LHCN-M2 (cell line): ENCODE data around the gene BST2. TPM values are rescaled to one million over a fixed set of nuclear protein-coding genes. Genes with fewer than 3 reads are reported as not detected.

Experiments used
- DNase-seq: peaks from one replicate; pipeline ENCODE4 v3.0.0-alpha.2; 2012; ENCODE audit warnings: low read depth
- polyA plus RNA-seq: library from polyadenylated mRNA; unstranded; fragments of >200 nt; gene quantifications from one replicate; pipeline ENCODE4 v1.2.1, GENCODE V29; 2012; ENCODE audit warnings: missing spikeins
- total RNA-seq: library from RNA; depleted of rRNA; stranded (reverse); fragments of >200 nt; gene quantifications from 2 replicates; pipeline ENCODE4 v1.2.3, GENCODE V29; 2014; rRNA removed

The BST2 gene
- total RNA-seq: 0.69 TPM in 1 of 2 replicates, not detected in the other
- polyA plus RNA-seq: 0.23 TPM

DNA sequence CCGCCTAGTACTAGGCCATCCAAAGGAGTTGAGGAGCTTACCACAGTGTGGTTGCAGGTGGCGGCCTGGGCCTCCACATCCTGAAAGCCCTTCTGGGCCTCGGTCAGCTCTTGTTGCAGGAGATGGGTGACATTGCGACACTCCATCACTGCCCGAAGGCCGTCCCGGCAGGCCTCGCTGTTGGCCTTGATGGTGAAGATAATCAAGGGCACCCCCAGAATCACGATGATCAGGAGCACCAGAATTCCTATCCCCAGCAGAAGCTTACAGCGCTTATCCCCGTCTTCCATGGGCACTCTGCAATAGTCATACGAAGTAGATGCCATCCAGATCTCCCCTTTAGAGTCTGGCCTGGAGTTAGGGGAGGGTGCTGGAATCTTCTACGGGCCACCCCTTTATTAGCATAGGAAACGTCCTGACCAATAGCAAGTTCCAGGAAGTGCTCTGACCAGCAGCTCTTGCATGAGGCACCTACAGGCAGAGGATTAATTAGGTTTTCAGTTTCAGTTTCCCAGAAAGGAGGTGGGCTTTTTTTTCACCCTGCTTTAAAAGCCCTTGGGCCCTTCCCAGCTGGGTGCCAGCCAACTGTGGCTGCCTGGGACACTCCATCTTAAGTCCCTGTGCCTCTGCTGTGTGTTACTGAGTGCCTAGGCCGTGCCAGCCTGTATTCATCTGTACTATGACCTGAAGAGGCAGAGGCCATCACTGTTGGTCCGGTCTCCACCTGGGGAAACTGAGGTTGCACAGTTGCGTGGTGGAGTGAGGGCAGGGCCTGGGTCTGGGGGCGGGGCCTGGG lies at the start of gene BST2:
TSS of gene BST2 (minus strand) at position 381 of the 796 bp plus-strand sequence. CDS start at position 326, 55 bp downstream.
- DNase-seq: no peak

DNA sequence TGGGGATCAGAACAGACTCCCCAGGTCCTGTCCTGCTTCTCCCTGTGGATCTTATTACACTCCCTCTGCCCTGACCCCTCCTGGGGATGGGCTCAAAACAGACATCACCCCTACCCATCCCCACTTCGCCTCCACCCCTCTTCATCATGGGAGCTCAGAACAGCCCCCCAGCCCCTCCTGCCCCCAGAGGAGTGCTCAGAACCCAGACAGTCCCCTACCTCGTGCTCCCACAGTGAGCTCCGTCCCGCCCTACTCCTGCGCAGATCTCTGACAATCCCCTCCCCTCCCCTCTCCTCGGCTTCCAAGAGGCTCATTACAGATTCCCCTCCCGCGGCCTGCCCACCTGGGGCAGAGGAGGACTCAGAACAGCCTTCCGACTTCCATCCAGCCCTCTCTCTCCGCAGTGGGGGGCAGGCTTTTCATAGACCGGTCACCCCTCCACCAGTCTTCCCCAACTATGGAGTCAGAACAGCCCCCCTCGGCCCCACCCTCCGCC lies 49.2 kb upstream of the BST2 start:
- DNase-seq: no peak

DNA sequence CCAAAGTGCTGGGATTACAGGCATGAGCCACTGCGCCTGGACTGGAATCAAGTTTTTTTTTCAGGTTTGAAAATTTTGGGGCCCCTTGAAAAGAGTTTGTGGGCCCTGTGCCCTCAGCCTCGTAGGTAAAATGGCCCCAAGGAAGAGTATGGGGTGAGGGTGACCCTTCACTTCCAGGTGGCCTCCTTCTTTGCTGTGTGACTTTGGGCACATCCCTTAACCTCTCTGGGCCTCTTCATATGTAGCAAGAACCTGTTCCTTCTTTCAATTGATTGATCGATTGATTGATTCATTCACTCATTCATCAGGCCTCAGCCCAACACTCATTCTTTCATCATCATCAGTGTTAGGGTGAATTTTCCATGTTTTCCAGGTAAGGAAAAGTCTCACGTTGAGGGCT lies 46.4 kb upstream of the BST2 start:
- no peak for DNase-seq

- DNase-seq: peak; percentile 22
These were observed 45.0 kb upstream of the BST2 start for GRCh38 chr19:17450264-17451075.

GRCh38 chr19:17448131-17448967 lies 42.9 kb upstream of the BST2 start, which contains the start of gene TMEM221:
Gene TMEM221 (minus strand): TSS chr19:17448668. CDS start chr19:17448462, 206 bp downstream.
- peak; percentile 13 for DNase-seq

DNA sequence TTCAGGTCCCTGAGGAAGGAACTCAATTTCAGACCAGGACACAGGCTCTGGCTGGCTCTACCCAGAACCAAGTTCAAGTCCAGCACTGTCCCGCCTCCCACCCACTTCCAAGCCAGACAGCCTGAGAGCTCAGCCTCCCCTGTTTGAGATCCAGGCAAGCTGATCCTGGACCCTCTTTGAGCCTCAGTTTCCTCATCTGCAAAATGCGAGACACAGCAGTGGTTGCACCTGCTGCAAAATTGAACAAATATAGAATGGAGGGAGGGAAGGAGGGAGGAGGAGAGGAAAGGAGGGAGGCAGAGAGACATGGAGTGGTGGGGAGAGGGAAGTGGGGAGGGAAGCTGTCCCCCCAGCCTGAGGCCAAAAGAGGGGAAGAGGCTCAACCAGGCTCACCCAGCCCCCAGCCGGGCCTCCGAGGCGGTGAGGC lies 42.3 kb upstream of the BST2 start:
- DNase-seq: no peak

DNA sequence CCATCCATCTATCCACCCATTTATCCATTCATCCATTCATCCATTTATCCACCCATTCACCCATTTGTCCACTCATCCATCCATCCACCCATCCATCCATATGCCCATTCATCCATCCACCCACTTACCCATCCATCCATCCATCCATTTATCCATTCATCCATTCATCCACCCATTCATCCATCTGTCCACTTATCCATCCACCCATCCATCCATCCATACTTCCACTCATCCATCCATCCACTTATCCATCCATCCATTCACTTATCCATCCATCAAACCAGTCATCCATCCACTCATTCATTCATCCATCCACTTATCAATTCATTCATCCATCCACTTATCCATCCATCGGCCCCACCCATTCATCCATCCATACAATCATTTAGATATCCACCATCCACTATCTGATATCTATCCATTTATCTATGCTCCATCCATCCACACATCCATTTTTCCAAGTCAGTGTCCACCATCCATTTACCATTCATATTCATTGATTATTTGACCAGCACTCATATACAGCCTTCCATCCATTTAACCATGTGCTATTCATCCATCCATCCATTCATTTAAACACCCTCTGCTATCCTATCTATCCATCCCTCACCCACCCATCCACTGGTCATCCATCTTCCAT lies 40.2 kb upstream of the BST2 start:
- DNase-seq: no peak

DNA sequence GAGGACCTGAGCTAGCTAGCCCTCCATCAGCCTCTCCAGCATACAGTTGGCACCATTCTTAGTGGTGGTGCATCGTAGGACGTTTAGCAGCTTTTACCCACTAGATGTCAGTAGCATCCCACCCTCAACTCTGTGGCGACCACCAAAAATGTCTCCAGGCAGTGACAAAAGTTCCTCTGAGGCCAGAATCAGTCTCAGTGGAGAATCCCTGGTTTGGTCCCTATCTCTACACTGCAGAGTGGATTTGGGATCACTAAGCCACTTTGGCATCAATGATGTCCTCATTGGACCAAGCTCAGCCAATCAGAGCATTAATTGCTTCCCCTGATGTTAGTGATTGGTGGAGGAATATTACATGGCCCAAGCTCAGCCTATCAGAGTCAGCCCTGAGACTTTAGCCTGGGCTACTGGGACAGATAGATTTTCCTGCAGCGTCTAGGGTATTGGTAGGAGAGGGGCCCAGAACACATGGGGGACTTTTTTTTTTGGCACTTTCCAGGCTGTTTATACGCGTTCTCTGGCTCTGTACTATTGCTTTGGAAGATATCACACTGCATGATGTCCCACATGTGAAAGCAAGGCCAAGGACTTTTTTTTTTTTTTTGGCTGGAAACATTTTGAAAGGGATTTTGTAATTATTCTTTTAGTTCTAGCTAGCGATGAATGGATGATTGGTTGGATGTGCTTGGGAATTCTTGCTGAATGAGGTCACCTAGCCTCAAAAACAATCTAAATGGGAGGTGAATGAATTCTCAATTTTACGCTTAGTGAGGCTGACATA lies 36.0 kb upstream of the BST2 start:
- peak; percentile 34 for DNase-seq

DNA sequence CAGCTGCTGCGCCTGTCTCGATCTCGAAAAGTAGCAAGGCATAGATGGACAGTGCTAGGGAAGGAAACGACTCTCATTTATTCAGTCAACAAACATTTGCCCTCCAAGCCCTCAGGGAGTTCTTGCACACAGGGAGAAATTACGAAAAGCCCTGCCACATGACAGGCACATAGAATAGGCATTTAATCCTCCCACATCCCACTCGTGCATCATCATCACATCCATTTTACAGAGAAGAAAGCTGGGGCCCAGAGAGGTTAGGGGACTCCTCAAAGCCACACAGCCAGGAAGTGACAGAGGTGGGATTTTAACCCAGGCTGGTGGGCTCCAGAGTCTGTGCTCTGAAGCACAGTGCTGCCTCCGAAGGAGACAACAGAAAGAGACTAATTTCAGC lies 31.4 kb upstream of the BST2 start:
- DNase-seq: no peak

DNA sequence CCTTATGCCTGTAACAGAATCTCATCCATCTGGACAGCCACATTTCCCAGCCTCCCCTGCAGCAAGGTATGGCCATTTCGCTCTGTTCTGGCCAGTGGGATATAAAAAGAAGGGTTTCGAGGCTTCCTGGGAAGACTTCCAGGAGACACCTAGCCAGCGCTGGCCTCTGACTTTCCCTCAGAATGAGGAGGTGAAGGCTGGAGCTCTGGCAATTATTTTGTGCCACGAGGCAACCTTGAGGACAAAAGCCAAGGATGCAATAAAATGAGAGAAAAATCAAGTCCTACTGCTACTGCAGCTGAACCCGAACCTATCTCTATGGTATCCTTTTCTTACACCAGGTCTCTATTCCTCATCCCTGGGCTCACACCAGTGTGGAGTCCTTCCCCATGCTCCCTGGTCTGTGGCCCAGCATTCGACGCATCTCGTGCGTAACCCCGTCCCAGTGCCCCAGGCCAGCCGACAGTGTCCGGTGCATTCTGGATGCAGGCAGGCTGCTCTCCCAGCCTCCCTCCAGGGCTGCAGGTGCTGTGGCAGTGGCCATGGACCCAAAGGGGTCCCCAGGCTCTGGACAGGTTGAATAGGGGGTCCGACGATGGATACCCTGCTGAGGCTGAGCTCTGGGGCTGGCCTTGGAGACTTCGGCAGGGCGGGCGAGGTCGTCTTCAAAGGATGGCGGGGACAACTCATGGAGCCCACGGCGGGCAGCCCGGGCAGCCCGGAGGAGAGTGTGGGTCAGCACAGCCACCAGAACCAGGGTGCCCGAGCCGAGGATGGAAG lies 30.9 kb upstream of the BST2 start:
- DNase-seq: no peak

GRCh38 chr19:17435218-17435617 lies 29.8 kb upstream of the BST2 start:
- no peak for DNase-seq

DNA sequence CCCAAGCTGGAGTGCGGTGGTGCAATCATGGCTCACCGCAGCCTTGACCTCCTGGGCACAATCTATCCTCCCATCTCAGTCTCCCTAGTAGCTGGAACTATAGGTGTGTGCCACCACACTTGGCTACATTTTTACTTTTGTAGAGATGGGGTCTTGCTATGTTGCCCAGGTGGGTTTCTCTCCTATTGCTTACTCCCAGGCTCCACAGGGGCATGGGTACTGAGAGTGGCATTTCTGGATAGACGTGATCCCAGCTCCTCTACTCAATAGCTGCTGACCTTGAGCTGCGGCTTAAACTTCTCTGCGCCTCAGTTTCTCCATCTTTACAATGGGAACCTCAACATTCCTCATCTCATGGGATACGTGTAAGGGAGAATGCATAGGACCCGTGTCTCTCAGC lies 26.0 kb upstream of the BST2 start:
- no peak for DNase-seq

GRCh38 chr19:17429641-17430113 lies 24.2 kb upstream of the BST2 start:
- no peak for DNase-seq

GRCh38 chr19:17424743-17425365 lies 19.4 kb upstream of the BST2 start:
- DNase-seq: no peak

DNA sequence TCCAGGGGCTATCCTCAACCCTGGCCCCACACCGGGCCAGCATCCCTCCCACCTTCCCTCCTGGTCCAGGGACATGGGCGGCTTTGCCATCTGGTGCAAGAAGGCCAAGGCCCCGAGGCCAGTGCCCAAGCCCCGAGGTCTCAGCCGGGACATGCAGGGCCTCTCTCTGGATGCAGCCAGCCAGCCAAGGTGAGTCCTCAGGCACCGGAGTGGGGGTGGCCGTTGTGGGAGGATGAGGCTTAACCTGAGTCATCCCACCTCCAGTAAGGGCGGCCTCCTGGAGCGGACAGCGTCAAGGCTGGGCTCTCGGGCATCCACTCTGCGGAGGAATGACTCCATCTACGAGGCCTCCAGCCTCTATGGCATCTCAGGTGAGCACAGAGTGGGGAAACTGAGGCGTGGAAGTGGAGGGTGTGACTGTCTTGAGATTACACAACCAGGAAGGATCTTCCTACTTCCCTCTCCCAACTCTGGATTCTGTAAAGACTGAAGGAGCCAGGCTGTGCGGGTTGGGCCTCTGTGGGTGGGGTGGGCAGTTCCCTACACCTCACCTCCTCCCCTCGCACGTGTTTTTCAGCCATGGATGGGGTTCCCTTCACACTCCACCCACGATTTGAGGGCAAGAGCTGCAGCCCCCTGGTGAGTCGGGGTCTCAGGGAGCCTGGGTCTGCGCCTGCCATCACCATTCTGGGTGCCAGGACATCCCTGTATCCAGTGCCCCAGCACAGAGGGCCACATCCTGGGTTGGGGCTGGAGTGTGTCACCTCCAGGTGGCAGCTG lies 18.2 kb upstream of the BST2 start:
- DNase-seq: no peak

GRCh38 chr19:17421942-17422341 lies 16.5 kb upstream of the BST2 start:
- DNase-seq: no peak

- no peak for DNase-seq
These were observed 15.1 kb upstream of the BST2 start for GRCh38 chr19:17420475-17420924.
